K562 (cell line): ENCODE measurements around the gene ILK. TPM values are rescaled to one million over a fixed set of nuclear protein-coding genes. Genes with fewer than 3 reads are reported as not detected.
A peak's percentile ranks its signal among the peaks of the same experiment; 100 is the strongest.

ENCODE experiments used
- BRF2 ChIP-seq: IDR thresholded peaks from 3 replicates; pipeline ENCODE4 v1.6.1; 2011; ENCODE audit warnings: borderline replicate concordance, mild to moderate bottlenecking; ENCODE audit not compliant: insufficient read length, insufficient read depth
- CHD2 ChIP-seq: IDR thresholded peaks from 2 replicates; pipeline ENCODE4 v1.6.1; 2011; ENCODE audit warnings: low read depth, low read length
- DEAF1 ChIP-seq: fragments of 450-650 bp; formaldehyde crosslinking; IDR thresholded peaks from 2 replicates; pipeline ENCODE4 v1.4.0; 2020; ENCODE audit warnings: mild to moderate bottlenecking, moderate library complexity
- EP300 ChIP-seq: IDR thresholded peaks from 2 replicates; pipeline ENCODE4 v1.6.1; 2012; ENCODE audit warnings: low read length, improper control_type of control experiment
- GABPA ChIP-seq: fragments of 200-800 bp; sonication (Bioruptor generic); conservative IDR thresholded peaks from 2 replicates; pipeline ENCODE4 v1.6.1; 2016; ENCODE audit warnings: low read depth, missing genetic modification characterization, missing compliant biosample characterization
- HDAC3 ChIP-seq: fragments of 450-650 bp; IDR thresholded peaks from 2 replicates; pipeline ENCODE4 v1.6.1; 2018; ENCODE audit warnings: borderline replicate concordance, mild to moderate bottlenecking, moderate library complexity; ENCODE audit not compliant: partially characterized antibody
- IRF1 ChIP-seq: sonication (generic); formaldehyde crosslinking; IDR thresholded peaks from 2 replicates; pipeline ENCODE4 v1.8.0; 2022; ENCODE audit warnings: missing genetic modification reagents, mild to moderate bottlenecking, borderline replicate concordance
- NR2F6 ChIP-seq: fragments of 450-650 bp; formaldehyde crosslinking; IDR thresholded peaks from 2 replicates; pipeline ENCODE4 v1.4.0; 2020; ENCODE audit warnings: mild to moderate bottlenecking
- POLR2AphosphoS5 ChIP-seq: IDR thresholded peaks from 2 replicates; pipeline ENCODE4 v1.6.1; 2011; ENCODE audit warnings: mild to moderate bottlenecking, low read depth, low read length, moderate library complexity; ENCODE audit not compliant: control insufficient read depth, insufficient read depth
- RHOXF2B ChIP-seq: fragments of 250-450 bp; sonication (Bioruptor Pico); conservative IDR thresholded peaks from 2 replicates; pipeline ENCODE4 v1.5.1; 2021
- RUNX1 ChIP-seq: sonication (generic); IDR thresholded peaks from 2 replicates; pipeline ENCODE4 v1.6.1; 2016; ENCODE audit warnings: antibody characterized with exemption, low read depth
- TAF7 ChIP-seq: fragments of 450-650 bp; IDR thresholded peaks from 2 replicates; pipeline ENCODE4 v1.6.1; 2016; ENCODE audit warnings: missing genetic modification characterization, missing compliant biosample characterization
- TAF9B ChIP-seq: fragments of 450-650 bp; IDR thresholded peaks from 2 replicates; pipeline ENCODE4 v1.6.1; 2018; ENCODE audit warnings: mild to moderate bottlenecking; ENCODE audit not compliant: partially characterized antibody
- TEAD4 ChIP-seq, 2 experiments: sonication (generic) in 1 of 2; formaldehyde crosslinking in 1 of 2; IDR thresholded peaks; 2 replicates each; pipeline versions ENCODE4 v1.6.1 to v1.8.0; 2012 to 2022; ENCODE audit warnings: borderline replicate concordance in 1 of 2, inconsistent platforms in 1 of 2, low read length in 1 of 2, mild to moderate bottlenecking in 1 of 2, missing genetic modification reagents in 1 of 2
- TFE3 ChIP-seq: fragments of 450-650 bp; formaldehyde crosslinking; IDR thresholded peaks from 2 replicates; pipeline ENCODE4 v1.4.0; 2020; ENCODE audit warnings: mild to moderate bottlenecking, mixed read lengths
- TSC22D4 ChIP-seq: fragments of 450-650 bp; IDR thresholded peaks from 2 replicates; pipeline ENCODE4 v1.6.1; 2016; ENCODE audit warnings: missing genetic modification characterization, missing biosample characterization, control low read depth
- ZBTB34 ChIP-seq: fragments of 250-450 bp; sonication (Bioruptor Pico); IDR thresholded peaks from 2 replicates; pipeline ENCODE4 v1.8.0; 2021; ENCODE audit warnings: mild to moderate bottlenecking, moderate library complexity
- ZFP36 ChIP-seq: fragments of 150-350 bp; IDR thresholded peaks from 2 replicates; pipeline ENCODE4 v1.6.1; 2018; ENCODE audit warnings: low read length, low read depth; ENCODE audit not compliant: partially characterized antibody
- ZFX ChIP-seq: sonication (generic); formaldehyde crosslinking; IDR thresholded peaks from 2 replicates; pipeline ENCODE4 v1.8.0; 2022; ENCODE audit warnings: mild to moderate bottlenecking, missing genetic modification reagents, moderate library complexity
- ZNF511 ChIP-seq: sonication (generic); formaldehyde crosslinking; IDR thresholded peaks from 2 replicates; pipeline ENCODE4 v1.8.0; 2022; ENCODE audit warnings: mild to moderate bottlenecking, missing genetic modification reagents
- ZNF79 ChIP-seq: fragments of 250-450 bp; sonication (Bioruptor Pico); IDR thresholded peaks from 2 replicates; pipeline ENCODE4 v1.4.0; 2020; ENCODE audit warnings: low read depth, mild to moderate bottlenecking, moderate library complexity
- polyA plus RNA-seq, 8 experiments: library from polyadenylated mRNA; depleted of rRNA in 4 of 8; stranded (reverse) in 5 of 8; unstranded in 3 of 8; fragments of >200 nt; fragmentation: Nextera tagmentation in 2 of 8; fragmentation: Illumina TruSeq in 1 of 8; extraction: Ambion mirVana in 2 of 8; extraction: Trizol in 1 of 8; gene quantifications; 2 replicates each; pipeline versions ENCODE4 v1.2.1 to v1.2.3, GENCODE V29; 2011 to 2014; ENCODE audit warnings: inconsistent platforms in 1 of 8, missing spikeins in 1 of 8
- total RNA-seq, 7 experiments: library from RNA; depleted of rRNA in 6 of 7; stranded (reverse); fragments of >200 nt in 6 of 7; fragmentation: Illumina TruSeq in 2 of 7; extraction: Trizol in 2 of 7; gene quantifications; 2 replicates each; pipeline versions ENCODE4 v1.2.1 to v1.2.3, GENCODE V29; 2011 to 2021; ENCODE audit warnings: low replicate concordance in 1 of 7

ILK gene
- total and polyA plus RNA-seq, 9 of the 15 experiments (the other 6 are each of a cell fraction or from before 2014, with no cell fraction given): 43.3 to 95.9 (median 58.9) TPM

- TF ChIP-seq TFE3 (no peak), DEAF1 (CRISPR knock-in tag) (no peak), POLR2AphosphoS5 (peak; percentile 42; the same call in 1 of the 2 replicates), ZFX (CRISPR knock-in tag) (no peak), HDAC3 (no peak), IRF1 (no peak), RHOXF2B (no peak), ZBTB34 (CRISPR knock-in tag) (no peak), EP300 (no peak; the same call in 1 of the 2 replicates), ZNF79 (CRISPR knock-in tag) (no peak), TAF7 (tag) (no peak), ZNF511 (CRISPR knock-in tag) (no peak), TEAD4 (IDR thresholded peaks at IDR 0.05; ENCODE audit: low read length) (peak; percentile 69), TEAD4 (CRISPR knock-in tag; IDR thresholded peaks at IDR 0.05; ENCODE audit: borderline replicate concordance) (no peak), NR2F6 (CRISPR knock-in tag) (no peak), CHD2 (no peak), RUNX1 (no peak), BRF2 (no peak), ZFP36 (no peak), TAF9B (no peak), TSC22D4 (tag) (no peak), GABPA (no peak)
These were observed 47.4 kb downstream of the ILK start (continued) for GRCh38 chr11:6650980-6651379.
